T-helper 17 cell (primary cell): ENCODE measurements around the gene MICALL2. TPM values are rescaled to one million over a fixed set of nuclear protein-coding genes. Genes with fewer than 3 reads are reported as not detected.

Source experiments
- ATAC-seq: fragments of 150-1000 bp; cut with Tn5 transposase; 2 replicates; pipeline ENCODE4 v1.10.0; 2021; ENCODE audit warnings: mild to moderate bottlenecking, moderate library complexity
- DNase-seq, 3 donors: peaks; one replicate each; pipeline versions ENCODE4 v3.0.0 to v3.0.0-alpha.2; 2020 to 2021
- H3K9me3 ChIP-seq: one replicate; pipeline ENCODE4 v1.7.0; 2013; ENCODE audit warnings: low read length, mild to moderate bottlenecking; ENCODE audit not compliant: control insufficient read depth, poor library complexity, severe bottlenecking
- H3K27ac Mint-ChIP-seq: one replicate; pipeline ENCODE4 v1.8.0; 2022; ENCODE audit warnings: mild to moderate bottlenecking, moderate library complexity, mixed read lengths
- H3K27me3 Mint-ChIP-seq: one replicate; pipeline ENCODE4 v1.8.0; 2022; ENCODE audit warnings: mixed read lengths
- H3K36me3 Mint-ChIP-seq: one replicate; pipeline ENCODE4 v1.8.0; 2022; ENCODE audit warnings: low read depth, mixed read lengths
- H3K4me1 Mint-ChIP-seq: one replicate; pipeline ENCODE4 v1.8.0; 2022; ENCODE audit warnings: mild to moderate bottlenecking, mixed read lengths
- H3K4me3 Mint-ChIP-seq: one replicate; pipeline ENCODE4 v1.8.0; 2022; ENCODE audit warnings: mild to moderate bottlenecking, moderate library complexity, mixed read lengths
- total RNA-seq, 4 donors: library from RNA in 2 of 4; stranded (reverse) in 2 of 4; gene quantifications; one replicate each; pipeline ENCODE4 v1.2.3 and lab custom pipeline; 2022 to 2026

The MICALL2 gene
- total RNA-seq, 2 donors from 2014 or later, result 3.2 to 3.4 TPM

- Mint-ChIP-seq H3K4me1 (no peaks in the 10 kb centered on the region), H3K27me3 (no peaks in the 10 kb centered on the region), H3K36me3 (peaks cover 5% of the 10 kb centered on the region), H3K4me3 (no peak overlapping the region), H3K27ac (no peak overlapping the region)
- H3K9me3 ChIP-seq, result no peaks in the 10 kb centered on the region
- ATAC-seq (no peak), DNase-seq (no peak)
Measured at GRCh38 chr7:1426474-1426873, 32.8 kb downstream of the MICALL2 start.

- no peaks in the 10 kb centered on the region for H3K9me3 ChIP-seq
- no peaks in the 10 kb centered on the region for H3K4me1 Mint-ChIP-seq
- H3K27ac Mint-ChIP-seq, result no peak overlapping the region
- no peaks in the 10 kb centered on the region for H3K27me3 Mint-ChIP-seq
- H3K36me3 Mint-ChIP-seq, result peaks cover 5% of the 10 kb centered on the region
- DNase-seq, result no peak
- no peak overlapping the region for H3K4me3 Mint-ChIP-seq
- ATAC-seq, result peak; percentile 46
Measured at GRCh38 chr7:1425292-1426136, 33.8 kb downstream of the MICALL2 start.

- Mint-ChIP-seq H3K27me3 (no peaks in the 10 kb centered on the region), H3K4me3 (no peak overlapping the region), H3K4me1 (peaks cover 2% of the 10 kb centered on the region), H3K36me3 (peaks cover 5% of the 10 kb centered on the region), H3K27ac (no peak overlapping the region)
- DNase-seq, result no peak
- H3K9me3 ChIP-seq, result no peaks in the 10 kb centered on the region
- no peak for ATAC-seq
Measured at GRCh38 chr7:1424041-1424440, 35.2 kb downstream of the MICALL2 start.

- H3K27me3 Mint-ChIP-seq, result no peaks in the 10 kb centered on the region
- DNase-seq (no peak), ATAC-seq (no peak)
- peaks cover 6% of the 10 kb centered on the region for H3K4me1 Mint-ChIP-seq
- no peak overlapping the region for H3K27ac Mint-ChIP-seq
- no peak overlapping the region for H3K4me3 Mint-ChIP-seq
- no peaks in the 10 kb centered on the region for H3K9me3 ChIP-seq
- peaks cover 5% of the 10 kb centered on the region for H3K36me3 Mint-ChIP-seq
Measured at GRCh38 chr7:1423264-1423811, 35.9 kb downstream of the MICALL2 start.

GRCh38 chr7:1422512-1423263, 36.6 kb downstream of the MICALL2 start:
- no peak overlapping the region for H3K4me3 Mint-ChIP-seq
- ATAC-seq, result no peak
- H3K4me1 Mint-ChIP-seq, result peaks cover 11% of the 10 kb centered on the region
- H3K27me3 Mint-ChIP-seq, result no peaks in the 10 kb centered on the region
- DNase-seq, result no peak
- H3K9me3 ChIP-seq, result no peaks in the 10 kb centered on the region
- no peak overlapping the region for H3K27ac Mint-ChIP-seq
- peaks cover 5% of the 10 kb centered on the region for H3K36me3 Mint-ChIP-seq

GRCh38 chr7:1421946-1422345, 37.3 kb downstream of the MICALL2 start:
- Mint-ChIP-seq H3K36me3 (peaks cover 5% of the 10 kb centered on the region), H3K27ac (no peak overlapping the region), H3K4me1 (peaks cover 18% of the 10 kb centered on the region), H3K4me3 (no peak overlapping the region), H3K27me3 (no peaks in the 10 kb centered on the region)
- no peaks in the 10 kb centered on the region for H3K9me3 ChIP-seq
- DNase-seq (no peak), ATAC-seq (no peak)

- H3K9me3 ChIP-seq, result no peaks in the 10 kb centered on the region
- ATAC-seq (no peak), DNase-seq (no peak)
- Mint-ChIP-seq H3K36me3 (peaks cover 5% of the 10 kb centered on the region), H3K27ac (no peak overlapping the region), H3K4me3 (no peak overlapping the region), H3K4me1 (peaks cover 19% of the 10 kb centered on the region), H3K27me3 (no peaks in the 10 kb centered on the region)
Measured at GRCh38 chr7:1421020-1421790, 38.1 kb downstream of the MICALL2 start.

GRCh38 chr7:1419688-1420087, 39.6 kb downstream of the MICALL2 start:
- H3K36me3 Mint-ChIP-seq, result peaks cover 5% of the 10 kb centered on the region
- H3K4me3 Mint-ChIP-seq, result no peak overlapping the region

GRCh38 chr7:1419310-1419634, 40.0 kb downstream of the MICALL2 start:
- DNase-seq (no peak), ATAC-seq (no peak)
- no peaks in the 10 kb centered on the region for H3K27me3 Mint-ChIP-seq
- no peak overlapping the region for H3K27ac Mint-ChIP-seq
- peaks cover 5% of the 10 kb centered on the region for H3K36me3 Mint-ChIP-seq
- H3K4me3 Mint-ChIP-seq, result no peak overlapping the region
- H3K9me3 ChIP-seq, result no peaks in the 10 kb centered on the region
- peaks cover 19% of the 10 kb centered on the region for H3K4me1 Mint-ChIP-seq

More at GRCh38 chr7:1419688-1420087, 39.6 kb downstream of the MICALL2 start:
- Mint-ChIP-seq H3K4me1 (peaks cover 19% of the 10 kb centered on the region), H3K27me3 (no peaks in the 10 kb centered on the region), H3K27ac (no peak overlapping the region)
- no peak for ATAC-seq
- no peaks in the 10 kb centered on the region for H3K9me3 ChIP-seq
- DNase-seq, result no peak

GRCh38 chr7:1418505-1419309, 40.6 kb downstream of the MICALL2 start:
- Mint-ChIP-seq H3K4me3 (no peak overlapping the region), H3K27ac (peak overlapping the region; percentile 74)
- ATAC-seq, result no peak

GRCh38 chr7:1415389-1415990, 43.8 kb downstream of the MICALL2 start:
- Mint-ChIP-seq H3K27me3 (peaks cover 6% of the 10 kb centered on the region), H3K4me3 (no peak overlapping the region), H3K4me1 (peaks cover 22% of the 10 kb centered on the region), H3K36me3 (no peaks in the 10 kb centered on the region), H3K27ac (no peak overlapping the region)
- H3K9me3 ChIP-seq, result no peaks in the 10 kb centered on the region
- ATAC-seq, result no peak
- no peak for DNase-seq

More at GRCh38 chr7:1418505-1419309, 40.6 kb downstream of the MICALL2 start:
- DNase-seq, result no peak
- Mint-ChIP-seq H3K36me3 (peaks cover 5% of the 10 kb centered on the region), H3K27me3 (no peaks in the 10 kb centered on the region), H3K4me1 (peaks cover 19% of the 10 kb centered on the region)
- no peaks in the 10 kb centered on the region for H3K9me3 ChIP-seq
